GM23248 (cell line): ENCODE measurements around the gene ALK. TPM values are rescaled to one million over a fixed set of nuclear protein-coding genes. Genes with fewer than 3 reads are reported as not detected.

Experiments
- DNase-seq: peaks from one replicate; pipeline ENCODE4 v3.0.0-alpha.2; 2015
- H2AFZ ChIP-seq: fragments of 200-600 bp; sonication (generic); 2 replicates; pipeline ENCODE4 v1.6.1; 2016; ENCODE audit warnings: antibody characterized with exemption
- H3F3A ChIP-seq: fragments of 200-600 bp; sonication (generic); 2 replicates; pipeline ENCODE4 v1.6.1; 2016; ENCODE audit warnings: mild to moderate bottlenecking, antibody characterized with exemption, mixed run types; ENCODE audit not compliant: insufficient read depth
- H3K27ac ChIP-seq: fragments of 200-600 bp; sonication (generic); 2 replicates; pipeline ENCODE4 v1.5.1; 2016; ENCODE audit warnings: mild to moderate bottlenecking
- H3K27me3 ChIP-seq: fragments of 200-600 bp; sonication (generic); replicated peaks from 2 replicates; pipeline ENCODE4 v1.6.1; 2016; ENCODE audit warnings: mild to moderate bottlenecking; ENCODE audit not compliant: insufficient read depth
- H3K36me3 ChIP-seq: fragments of 200-600 bp; sonication (generic); 2 replicates; pipeline ENCODE4 v1.6.1; 2016; ENCODE audit warnings: low read depth, mild to moderate bottlenecking
- H3K4me1 ChIP-seq: fragments of 200-600 bp; sonication (generic); 2 replicates; pipeline ENCODE4 v1.6.1; 2016; ENCODE audit warnings: mild to moderate bottlenecking; ENCODE audit not compliant: insufficient read depth
- H3K4me2 ChIP-seq: fragments of 200-600 bp; sonication (generic); one replicate; pipeline ENCODE4 v1.6.1; 2016; ENCODE audit warnings: mild to moderate bottlenecking; ENCODE audit not compliant: unreplicated experiment
- H3K4me3 ChIP-seq: fragments of 200-600 bp; sonication (generic); 2 replicates; pipeline ENCODE4 v1.5.1; 2016; ENCODE audit warnings: mild to moderate bottlenecking
- H3K79me2 ChIP-seq: fragments of 200-600 bp; sonication (generic); 2 replicates; pipeline ENCODE4 v1.6.1; 2016; ENCODE audit warnings: mild to moderate bottlenecking; ENCODE audit not compliant: insufficient read depth
- H3K9ac ChIP-seq: fragments of 200-600 bp; sonication (generic); 2 replicates; pipeline ENCODE4 v1.6.1; 2016; ENCODE audit warnings: mild to moderate bottlenecking
- H3K9me2 ChIP-seq: fragments of 200-600 bp; sonication (generic); 2 replicates; pipeline ENCODE4 v1.6.1; 2016; ENCODE audit warnings: mixed run types, mild to moderate bottlenecking, moderate library complexity; ENCODE audit not compliant: insufficient read depth
- H3K9me3 ChIP-seq: fragments of 200-600 bp; sonication (generic); one replicate; pipeline ENCODE4 v1.6.1; 2017; ENCODE audit warnings: low read depth
- H4K20me1 ChIP-seq: fragments of 200-600 bp; sonication (generic); 2 replicates; pipeline ENCODE4 v1.6.0; 2016; ENCODE audit not compliant: insufficient read depth
- EZH2 ChIP-seq: fragments of 200-600 bp; sonication (generic); IDR thresholded peaks from 2 replicates; pipeline ENCODE4 v1.6.1; 2018; ENCODE audit warnings: antibody characterized with exemption, mild to moderate bottlenecking; ENCODE audit not compliant: insufficient read depth, poor library complexity, severe bottlenecking
- EZH2phosphoT487 ChIP-seq: fragments of 200-600 bp; sonication (generic); IDR thresholded peaks from 2 replicates; pipeline ENCODE4 v1.6.1; 2018; ENCODE audit warnings: antibody characterized with exemption, moderate library complexity, mild to moderate bottlenecking, low read depth; ENCODE audit not compliant: insufficient read depth
- WGBS, 2 experiments: methylation state at CpG; one replicate each; pipeline ENCODE4 v1.1.6; 2015 to 2017; ENCODE audit warnings: low lambda C conversion rate in 2 of 2, low coverage in 1 of 2; ENCODE audit errors: missing lambda C conversion rate in 2 of 2; 5-methylcytosine and 5-hydroxymethylcytosine counted together
- in situ Hi-C: fragments of 300-500 bp; cut with MboI; formaldehyde crosslinking; loops from 2 replicates; pipeline ENCODE4 v1.15.0; 2020
- polyA plus RNA-seq: library from polyadenylated mRNA; unstranded; fragments of >200 nt; fragmentation: Nextera tagmentation; extraction: Ambion mirVana; gene quantifications from 2 replicates; pipeline ENCODE4 v1.2.1, GENCODE V29; 2016
- total RNA-seq: library from RNA; depleted of rRNA; stranded (reverse); fragments of >200 nt; shearing (Covaris generic); gene quantifications from 2 replicates; pipeline ENCODE4 v1.2.3, GENCODE V29; 2014

The ALK gene
- total and polyA plus RNA-seq, 2 experiments from 2014 or later: under 0.01 to 0.05 TPM

GRCh38 chr2:29878898-29879297, 42.5 kb downstream of the ALK start:
- H3K27ac ChIP-seq: no peak overlapping the region
- H4K20me1 ChIP-seq: no peaks in the 10 kb centered on the region
- no peaks in the 10 kb centered on the region for H3K9me3 ChIP-seq
- TF ChIP-seq EZH2: no peak
- no peak for TF ChIP-seq EZH2phosphoT487
- DNase-seq: peak; percentile 23
- in situ Hi-C loops: no loop called here
- H3K27me3 ChIP-seq: no peaks in the 10 kb centered on the region
- H3K9ac ChIP-seq: no peak overlapping the region
- H2AFZ ChIP-seq: no peak overlapping the region
- no peaks in the 10 kb centered on the region for H3K4me1 ChIP-seq
- no peak overlapping the region for H3K4me3 ChIP-seq
- H3K79me2 ChIP-seq: no peaks in the 10 kb centered on the region
- H3K36me3 ChIP-seq: no peaks in the 10 kb centered on the region
- H3F3A ChIP-seq: no peaks in the 10 kb centered on the region
- WGBS, 2 experiments: 6 to 9% methylated on average over 3 of the region's 3 CpGs
- no peaks in the 10 kb centered on the region for H3K9me2 ChIP-seq
- H3K4me2 ChIP-seq: no peak overlapping the region

GRCh38 chr2:29876374-29876773, 45.0 kb downstream of the ALK start:
- Histone ChIP-seq H2AFZ (no peak overlapping the region), H3K4me3 (no peak overlapping the region), H3K36me3 (no peaks in the 10 kb centered on the region), H3K27me3 (no peaks in the 10 kb centered on the region; the same call in 1 of the 2 replicates), H3K4me2 (no peak overlapping the region), H3K4me1 (no peaks in the 10 kb centered on the region), H3K9me2 (no peaks in the 10 kb centered on the region), H4K20me1 (no peaks in the 10 kb centered on the region), H3K9me3 (no peaks in the 10 kb centered on the region), H3K9ac (no peak overlapping the region), H3K79me2 (no peaks in the 10 kb centered on the region), H3F3A (no peaks in the 10 kb centered on the region), H3K27ac (no peak overlapping the region)
- WGBS, 2 experiments: 81% methylated on average over 4 of the region's 4 CpGs
- in situ Hi-C loops: no loop called here
- DNase-seq: no peak
- TF ChIP-seq EZH2phosphoT487: no peak
- TF ChIP-seq EZH2: no peak

- no peaks in the 10 kb centered on the region; the same call in 1 of the 2 replicates for H3K27me3 ChIP-seq
- H3K4me3 ChIP-seq: no peak overlapping the region
- no peaks in the 10 kb centered on the region for H4K20me1 ChIP-seq
- no peak for DNase-seq
- H2AFZ ChIP-seq: no peak overlapping the region
- TF ChIP-seq EZH2: no peak
- TF ChIP-seq EZH2phosphoT487: no peak
- no peaks in the 10 kb centered on the region for H3K79me2 ChIP-seq
- 50 to 77% methylated on average over 2 of the region's 2 CpGs for WGBS, 2 experiments
- no peaks in the 10 kb centered on the region for H3K4me1 ChIP-seq
- H3K4me2 ChIP-seq: no peak overlapping the region
- no peaks in the 10 kb centered on the region for H3K9me3 ChIP-seq
- H3K9me2 ChIP-seq: no peaks in the 10 kb centered on the region
- no peak overlapping the region for H3K27ac ChIP-seq
- H3K36me3 ChIP-seq: no peaks in the 10 kb centered on the region
- H3K9ac ChIP-seq: no peak overlapping the region
- no peaks in the 10 kb centered on the region for H3F3A ChIP-seq
- in situ Hi-C loops: no loop called here
Measured at GRCh38 chr2:29874745-29875144, 46.6 kb downstream of the ALK start.

GRCh38 chr2:29872870-29873269, 48.5 kb downstream of the ALK start:
- Histone ChIP-seq H3F3A (no peaks in the 10 kb centered on the region), H4K20me1 (no peaks in the 10 kb centered on the region), H3K27ac (no peak overlapping the region), H3K9ac (no peak overlapping the region), H3K79me2 (no peaks in the 10 kb centered on the region), H3K4me2 (no peak overlapping the region), H3K27me3 (no peaks in the 10 kb centered on the region; the same call in 1 of the 2 replicates), H3K9me2 (no peaks in the 10 kb centered on the region), H3K36me3 (no peaks in the 10 kb centered on the region), H3K4me1 (no peaks in the 10 kb centered on the region), H2AFZ (no peak overlapping the region), H3K9me3 (no peaks in the 10 kb centered on the region), H3K4me3 (no peak overlapping the region)
- 9 to 23% methylated on average over 1 of the region's 1 CpG for WGBS, 2 experiments
- no peak for DNase-seq
- no peak for TF ChIP-seq EZH2phosphoT487
- no peak for TF ChIP-seq EZH2
- in situ Hi-C loops: no loop called here

GRCh38 chr2:29871541-29871940, 49.8 kb downstream of the ALK start:
- 58 to 66% methylated on average over 2 of the region's 2 CpGs for WGBS, 2 experiments
- no peaks in the 10 kb centered on the region for H3K36me3 ChIP-seq
- no peak overlapping the region for H3K9ac ChIP-seq
- no peak overlapping the region for H3K4me2 ChIP-seq
- H3K27me3 ChIP-seq: no peaks in the 10 kb centered on the region; the same call in 1 of the 2 replicates
- no peak for DNase-seq
- no peaks in the 10 kb centered on the region for H3F3A ChIP-seq
- no peak for TF ChIP-seq EZH2
- TF ChIP-seq EZH2phosphoT487: no peak
- no peaks in the 10 kb centered on the region for H3K4me1 ChIP-seq
- no peaks in the 10 kb centered on the region for H3K9me2 ChIP-seq
- H3K27ac ChIP-seq: no peak overlapping the region
- no peak overlapping the region for H3K4me3 ChIP-seq
- in situ Hi-C loops: no loop called here
- H3K79me2 ChIP-seq: no peaks in the 10 kb centered on the region
- no peak overlapping the region for H2AFZ ChIP-seq
- no peaks in the 10 kb centered on the region for H4K20me1 ChIP-seq
- no peaks in the 10 kb centered on the region for H3K9me3 ChIP-seq
